ENCODE results near the gene METAP1D. TPM values are rescaled to one million over a fixed set of nuclear protein-coding genes. Genes with fewer than 3 reads are reported as not detected.

METAP1D gene
- polyA plus RNA-seq, 3 donors = 10.9 to 22.3 (median 21.9) TPM

DNA sequence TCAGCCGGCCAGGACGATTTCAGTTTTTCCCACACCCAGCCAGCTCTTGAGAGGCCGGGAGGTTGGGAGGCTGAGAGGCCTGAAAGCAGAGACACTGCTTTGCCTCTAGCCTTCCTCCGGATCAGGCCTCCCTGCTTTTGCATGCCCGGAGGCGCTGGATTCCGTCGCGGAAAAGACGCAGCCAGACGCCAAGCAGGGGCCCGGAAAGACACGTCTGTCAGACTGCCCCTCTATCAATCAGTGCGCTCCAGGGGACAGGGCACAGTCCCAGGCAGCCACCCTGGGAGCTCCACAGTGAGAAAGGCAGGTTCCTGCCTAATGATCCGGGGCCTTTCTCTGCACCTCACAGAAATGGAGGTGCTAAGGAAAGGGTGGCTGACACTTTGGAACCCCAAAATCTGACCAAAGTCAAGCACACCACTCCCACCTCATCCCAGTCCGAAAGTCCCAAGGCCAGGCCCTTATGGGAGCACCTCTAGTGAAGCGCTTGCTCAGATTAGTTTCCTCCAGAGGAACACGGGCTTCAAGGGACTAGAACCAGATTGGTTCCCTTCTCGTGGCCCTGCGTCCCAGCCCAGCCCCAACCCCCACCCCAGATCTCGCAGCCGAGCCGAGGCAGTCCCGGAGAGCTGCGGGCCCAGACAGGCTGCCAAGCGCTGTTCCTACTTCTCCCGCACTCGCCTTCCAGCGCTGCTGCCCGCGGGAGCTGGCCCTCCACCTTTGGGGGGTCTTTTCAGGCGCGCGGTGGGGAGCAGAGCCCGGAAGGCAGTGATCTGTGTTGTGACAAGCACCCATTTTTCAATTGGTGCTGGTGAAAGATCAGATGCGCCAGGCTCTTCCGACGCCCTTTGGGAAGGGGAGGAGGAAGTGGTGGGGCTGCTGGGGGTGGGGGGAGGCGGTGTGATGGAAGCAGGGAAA lies 90.5 kb downstream of the METAP1D start:
- DNase-seq = no peak

DNA sequence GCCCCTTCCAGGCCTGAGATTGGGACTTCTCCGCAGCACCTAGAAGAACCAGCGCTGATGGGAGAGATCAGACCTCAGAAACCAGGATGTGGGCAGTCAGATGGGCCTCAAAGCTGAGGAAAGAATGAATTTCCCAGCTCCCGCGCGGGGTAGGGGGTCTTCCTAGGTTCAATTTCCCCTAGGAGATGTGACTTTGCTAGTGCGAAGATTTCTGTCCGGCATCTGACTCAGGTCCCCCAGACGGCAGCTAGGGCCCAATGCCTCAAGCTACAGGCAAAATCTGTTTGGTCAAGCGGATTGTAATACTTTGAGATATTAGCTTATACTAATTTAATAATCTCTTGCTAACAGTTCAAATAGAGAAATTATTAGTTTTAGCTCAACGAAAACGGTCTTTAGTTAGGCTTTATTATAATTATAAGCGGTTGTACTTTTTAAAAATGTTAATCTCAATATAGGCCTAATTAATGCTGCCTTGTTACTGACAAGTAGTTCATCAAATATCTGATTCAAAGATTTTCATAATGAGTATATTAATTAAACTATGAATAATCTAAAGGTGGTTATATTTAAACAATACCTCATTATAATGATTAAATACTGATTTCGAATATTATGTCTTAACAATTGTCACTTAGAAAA lies 91.4 kb downstream of the METAP1D start:
- DNase-seq = no peak

DNA sequence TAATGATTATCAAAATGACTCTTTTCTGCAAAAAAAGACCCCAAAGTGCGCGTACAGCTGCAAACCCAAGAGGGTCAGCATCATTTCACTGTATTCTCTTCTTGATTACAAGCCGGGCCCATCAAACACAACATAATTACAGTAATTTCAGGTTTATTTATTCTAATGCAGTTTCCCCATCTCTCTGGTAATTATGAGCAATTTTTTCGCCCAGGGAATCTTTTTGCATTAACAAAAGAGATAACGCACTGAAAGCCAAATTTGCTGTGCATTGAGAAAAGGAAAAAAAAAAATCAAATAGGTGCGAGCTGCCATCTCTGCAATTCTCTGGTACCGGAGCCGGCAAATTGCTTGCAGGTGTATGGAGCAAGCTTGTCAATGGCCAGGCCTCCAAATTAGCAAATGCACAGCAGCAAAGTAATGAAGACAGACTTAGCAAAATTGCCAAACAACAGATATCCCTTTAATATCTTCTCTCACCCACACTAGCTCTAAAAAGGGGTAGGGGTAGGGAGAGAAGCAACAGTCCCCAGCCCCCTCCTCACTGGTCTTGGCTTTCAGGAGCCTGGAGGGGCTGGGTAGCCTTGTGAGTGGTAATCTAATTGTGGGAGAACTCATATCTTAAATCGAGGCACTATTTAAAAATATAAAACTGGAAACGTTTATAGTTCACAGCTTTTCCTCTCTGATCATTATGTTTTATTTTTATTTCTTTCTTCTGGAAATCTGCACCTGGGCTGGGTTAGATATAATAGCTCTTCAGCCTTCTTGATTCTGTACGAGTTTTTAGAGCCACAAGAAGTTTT lies 92.2 kb downstream of the METAP1D start:
- no peak for DNase-seq

DNA sequence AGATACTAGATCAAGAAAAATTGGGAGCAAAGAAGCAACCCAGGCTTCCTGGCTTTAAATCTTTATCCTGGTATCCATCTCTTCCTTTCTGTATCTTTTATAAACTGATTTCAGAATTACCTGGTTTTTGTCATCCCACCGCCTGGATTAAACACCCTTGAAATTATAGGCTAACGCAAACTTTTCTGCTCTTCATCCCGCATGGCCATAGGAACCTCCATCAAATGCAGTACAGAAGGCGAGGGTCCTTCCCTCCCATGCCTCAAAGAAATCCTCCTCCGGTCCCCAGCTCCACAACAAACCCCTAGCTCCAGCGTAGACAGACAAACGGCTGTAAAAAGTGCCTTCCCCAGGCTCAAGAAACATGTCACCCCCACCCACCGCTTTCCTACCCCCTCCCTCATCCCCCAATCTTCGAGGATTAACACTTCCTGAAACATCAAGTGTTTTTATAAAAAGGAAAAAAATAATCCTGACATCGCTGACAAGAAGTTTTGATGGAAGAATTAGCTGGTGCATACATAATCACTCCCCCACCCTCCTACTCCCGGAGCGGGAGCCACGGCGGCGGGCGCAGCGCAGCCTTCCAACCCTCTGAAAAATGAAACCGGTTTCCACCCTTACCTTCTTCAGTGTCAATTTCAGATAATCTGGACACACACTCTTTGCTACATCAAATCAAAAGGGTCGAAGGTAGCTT lies 93.1 kb downstream of the METAP1D start:
- no peak for DNase-seq

DNA sequence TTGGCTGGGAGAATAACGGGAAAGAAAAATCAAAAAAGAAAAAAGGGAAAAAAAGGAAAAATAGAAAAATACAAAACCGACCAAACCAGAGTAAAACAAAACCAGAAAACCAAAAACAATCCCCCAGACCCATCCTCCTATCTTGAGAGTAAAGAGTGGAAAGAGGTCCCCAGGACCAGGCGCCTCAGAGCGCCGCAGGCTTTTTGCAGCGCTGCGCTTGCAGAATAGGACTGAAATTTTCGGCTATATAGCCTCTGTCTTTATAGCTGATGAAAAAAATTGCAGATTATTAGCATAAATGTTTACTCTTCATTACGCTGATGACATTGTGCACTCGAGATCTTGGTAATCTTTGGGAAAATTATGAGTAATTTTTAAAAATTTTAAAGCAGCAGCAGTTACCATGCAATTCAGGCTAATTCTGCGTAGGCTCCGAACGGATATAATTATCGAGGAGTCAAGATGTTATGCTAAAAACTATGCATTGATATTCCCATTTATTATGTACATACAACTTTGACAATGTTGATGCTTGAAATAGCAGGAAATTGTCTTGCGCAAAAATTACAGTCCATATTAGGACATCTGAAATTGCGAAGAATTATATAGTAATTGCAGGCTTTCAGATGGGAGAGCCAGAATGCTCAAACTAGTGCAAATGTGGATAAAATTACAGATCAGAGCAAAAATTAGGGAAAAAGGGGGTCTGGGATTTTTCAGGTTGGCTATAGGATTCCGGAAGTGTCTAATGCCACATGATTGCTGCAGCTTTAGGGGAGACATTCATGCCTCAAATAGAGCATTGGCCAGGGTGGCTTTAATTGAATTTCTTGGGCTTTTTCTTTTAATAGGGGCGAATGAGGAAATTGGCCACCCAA lies 93.9 kb downstream of the METAP1D start:
- DNase-seq = no peak

DNA sequence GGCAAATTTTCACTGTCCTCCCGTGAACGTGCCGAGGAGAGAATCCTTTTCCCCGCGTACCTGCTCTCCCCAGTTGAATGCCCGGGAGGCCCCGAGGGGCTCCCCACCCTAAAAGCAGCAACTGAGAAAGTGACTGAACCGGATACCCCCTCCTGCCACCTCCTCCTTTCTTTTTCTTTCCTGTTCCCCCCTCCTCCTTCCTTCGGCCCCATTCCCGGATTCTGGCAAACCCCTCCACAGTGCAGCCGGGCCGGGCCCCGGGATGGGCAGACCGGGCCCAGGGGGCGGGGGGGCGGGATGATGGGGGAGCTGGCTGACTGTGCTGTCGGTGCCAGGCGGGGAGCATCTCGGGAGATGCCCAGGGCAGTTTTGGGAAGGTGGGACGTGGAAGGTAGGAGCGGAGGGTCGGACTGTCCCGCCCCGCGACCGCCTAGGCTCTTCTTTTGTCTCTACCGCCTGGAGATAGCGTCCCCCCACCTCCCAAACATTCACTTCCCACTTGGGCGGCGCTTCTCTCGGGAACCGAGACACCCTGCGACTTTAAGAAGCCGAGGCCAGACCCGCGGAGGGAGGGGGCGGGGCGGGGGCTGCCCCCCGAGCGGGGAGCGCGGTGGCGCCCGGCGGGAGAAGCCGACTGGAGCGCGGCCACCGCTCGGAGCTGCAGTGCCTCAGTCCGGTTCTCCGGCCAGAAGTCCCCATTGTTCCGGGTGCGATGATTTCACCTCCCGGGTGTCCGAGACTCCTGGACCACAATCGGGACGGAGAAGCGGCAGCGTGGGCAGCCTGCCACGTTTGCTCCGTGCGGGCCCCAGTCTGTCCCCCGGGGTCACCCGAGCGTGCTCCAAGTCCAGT lies 94.8 kb downstream of the METAP1D start:
- DNase-seq = no peak

DNA sequence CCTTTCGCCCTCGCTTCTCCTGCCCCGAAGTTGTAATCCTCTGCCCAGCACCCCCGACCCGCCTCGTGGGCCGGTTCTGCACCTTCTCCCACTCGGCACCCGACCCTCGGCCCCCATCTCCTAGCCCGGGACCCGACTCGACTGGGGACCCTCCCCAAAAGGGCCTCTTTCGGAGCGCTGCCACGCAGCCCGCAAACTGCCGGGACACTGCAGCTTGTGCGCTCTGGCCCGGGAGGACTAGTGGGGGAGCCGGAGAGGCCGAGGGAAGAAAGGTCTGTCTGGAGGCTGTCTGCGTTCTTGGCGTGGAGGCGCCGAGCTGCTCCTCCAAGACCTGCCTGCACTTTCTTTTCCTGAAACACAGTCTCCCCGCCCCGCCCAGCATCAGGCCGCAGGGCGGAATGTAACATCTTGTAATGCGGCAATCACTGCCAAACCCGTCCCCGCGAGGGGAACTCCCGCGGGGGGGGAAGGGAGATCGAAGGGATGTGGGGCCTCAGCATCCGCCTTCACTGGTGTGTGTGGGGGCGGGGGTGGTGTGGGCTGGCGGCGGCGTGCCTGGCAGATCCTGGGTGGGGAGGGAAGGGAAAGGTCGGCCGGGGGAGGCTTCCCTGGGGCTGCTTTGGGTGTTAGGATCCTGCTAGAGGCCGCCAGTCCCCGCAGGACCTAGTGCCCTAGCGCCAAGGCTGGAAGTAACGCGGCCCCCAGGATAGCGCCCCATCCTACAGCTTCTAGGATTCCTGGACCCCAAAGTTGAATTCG lies 95.6 kb downstream of the METAP1D start:
- DNase-seq = no peak

DNA sequence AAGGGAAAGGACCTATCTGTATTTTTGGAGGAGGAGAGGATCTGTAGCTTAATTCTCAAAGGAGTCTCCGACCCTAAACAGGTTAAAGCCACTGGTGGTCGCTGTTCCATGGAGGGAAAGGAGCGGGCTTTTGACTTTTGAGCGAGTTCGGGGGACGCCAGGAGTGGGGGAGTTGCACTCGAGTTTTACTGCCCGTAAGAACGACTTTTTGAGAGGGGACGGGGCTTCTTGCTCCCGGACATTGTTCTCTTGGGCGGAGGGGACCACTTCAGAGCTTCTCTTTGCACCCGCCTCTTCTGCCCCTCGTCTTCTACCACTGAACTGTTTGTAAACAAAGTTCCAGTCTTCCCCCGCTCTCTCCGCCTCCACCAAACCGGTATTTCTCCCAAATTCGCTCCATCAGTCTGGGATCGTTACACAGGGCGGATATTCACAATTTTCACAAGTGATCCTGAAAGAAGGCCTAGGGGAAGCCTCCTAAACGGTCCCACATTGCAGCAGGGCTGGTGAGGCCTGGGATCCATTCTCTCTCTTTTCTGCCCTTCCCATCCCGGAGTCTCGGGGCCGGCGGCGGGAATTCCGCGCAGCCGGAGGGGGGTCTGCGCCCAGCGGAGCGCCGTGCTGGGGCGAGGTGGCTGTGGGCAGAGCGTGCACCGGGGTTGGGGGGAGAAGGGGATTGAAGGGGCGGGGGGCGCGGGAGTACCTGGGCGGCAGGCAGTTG lies 96.3 kb downstream of the METAP1D start:
- DNase-seq = no peak

DNA sequence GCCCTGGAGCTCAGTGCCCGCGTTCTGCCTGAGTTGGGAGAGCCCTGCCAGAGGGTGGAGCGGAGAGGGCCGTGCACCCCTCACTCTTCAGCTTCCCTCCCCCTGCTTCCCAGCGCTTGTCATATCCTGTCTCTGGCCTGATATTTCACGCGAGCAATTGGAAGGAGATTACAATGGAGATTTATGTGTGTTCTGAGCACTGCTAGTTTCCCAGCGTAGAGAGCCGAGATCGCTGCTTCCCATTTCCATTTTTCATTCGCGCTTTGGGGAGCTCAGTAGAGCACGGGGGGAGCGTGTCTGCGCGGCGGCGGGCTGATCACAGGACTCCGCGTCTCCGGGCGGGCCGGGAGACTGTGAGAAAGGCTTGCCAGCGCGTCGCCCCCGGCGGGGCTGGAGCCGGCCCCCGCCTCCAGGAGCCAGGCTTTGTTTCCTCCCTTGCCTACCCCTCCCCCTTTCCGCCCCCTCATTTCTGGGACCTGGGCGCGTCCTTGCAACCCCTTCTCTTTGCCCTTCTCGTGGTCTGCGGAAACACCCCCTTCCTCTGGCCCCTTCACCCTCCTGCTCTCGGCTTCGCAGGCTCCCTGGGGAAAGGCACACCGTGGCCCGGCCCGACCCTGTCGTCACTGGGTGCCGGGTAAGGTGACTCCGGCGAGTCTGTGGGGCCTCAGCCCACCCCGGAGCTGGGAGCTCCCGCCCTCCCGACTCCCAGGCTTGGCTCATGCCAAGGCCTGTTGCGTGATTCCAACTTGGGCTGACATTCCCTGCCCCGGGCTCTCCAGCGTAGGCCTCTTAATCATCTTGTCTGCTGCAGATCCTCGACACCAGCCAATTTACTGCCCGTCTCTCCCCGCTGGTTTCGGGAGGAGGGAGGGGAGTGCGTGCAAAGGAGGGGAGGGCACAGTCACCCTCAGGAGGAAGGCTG lies 97.1 kb downstream of the METAP1D start:
- DNase-seq = no peak

DNA sequence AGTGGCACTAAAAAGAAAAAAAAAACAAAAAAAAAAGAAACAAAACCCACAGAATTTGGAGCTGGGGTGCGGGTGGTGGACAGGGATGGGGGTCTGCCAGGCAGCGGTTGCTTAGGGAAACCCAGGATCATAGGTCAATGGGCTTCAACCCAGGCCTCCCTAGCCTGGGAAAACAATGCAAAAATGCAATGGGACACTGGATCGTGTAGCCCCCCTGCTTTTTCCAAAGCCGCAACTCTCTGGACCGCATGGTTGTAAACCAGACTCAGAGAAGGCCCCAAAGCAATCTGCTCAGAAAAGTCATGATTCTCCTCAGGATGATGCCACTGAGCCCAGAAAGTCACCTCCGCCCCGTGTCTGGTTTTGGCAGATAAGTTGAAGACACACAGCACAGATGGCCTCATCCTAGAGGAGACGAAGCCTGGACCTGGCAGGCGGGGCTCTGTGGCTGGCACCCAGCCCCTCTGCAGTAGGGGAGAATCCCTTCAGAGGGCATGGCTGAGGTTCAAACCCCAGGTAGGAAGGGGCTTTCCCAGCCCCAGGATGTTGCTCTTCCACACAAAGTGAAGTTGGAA lies 97.9 kb downstream of the METAP1D start:
- DNase-seq = no peak

DNA sequence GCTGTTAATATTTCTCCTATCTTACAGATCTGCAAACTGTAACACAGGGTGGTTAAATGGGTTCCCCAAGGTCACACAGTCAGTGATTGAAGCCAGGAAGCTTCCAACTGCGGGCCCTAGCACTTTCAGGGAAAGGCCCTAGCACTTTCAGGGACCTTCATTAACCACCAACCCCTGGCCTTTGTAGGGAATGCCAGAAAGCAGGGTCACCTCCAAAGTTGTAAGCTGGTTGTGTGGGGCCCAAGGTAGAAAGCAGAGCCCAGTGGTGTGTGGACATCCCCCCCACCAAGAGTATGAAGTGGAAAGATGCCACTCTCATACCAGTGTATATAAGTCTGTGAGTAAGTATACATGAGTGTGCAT lies 98.5 kb downstream of the METAP1D start:
- DNase-seq = no peak

DNA sequence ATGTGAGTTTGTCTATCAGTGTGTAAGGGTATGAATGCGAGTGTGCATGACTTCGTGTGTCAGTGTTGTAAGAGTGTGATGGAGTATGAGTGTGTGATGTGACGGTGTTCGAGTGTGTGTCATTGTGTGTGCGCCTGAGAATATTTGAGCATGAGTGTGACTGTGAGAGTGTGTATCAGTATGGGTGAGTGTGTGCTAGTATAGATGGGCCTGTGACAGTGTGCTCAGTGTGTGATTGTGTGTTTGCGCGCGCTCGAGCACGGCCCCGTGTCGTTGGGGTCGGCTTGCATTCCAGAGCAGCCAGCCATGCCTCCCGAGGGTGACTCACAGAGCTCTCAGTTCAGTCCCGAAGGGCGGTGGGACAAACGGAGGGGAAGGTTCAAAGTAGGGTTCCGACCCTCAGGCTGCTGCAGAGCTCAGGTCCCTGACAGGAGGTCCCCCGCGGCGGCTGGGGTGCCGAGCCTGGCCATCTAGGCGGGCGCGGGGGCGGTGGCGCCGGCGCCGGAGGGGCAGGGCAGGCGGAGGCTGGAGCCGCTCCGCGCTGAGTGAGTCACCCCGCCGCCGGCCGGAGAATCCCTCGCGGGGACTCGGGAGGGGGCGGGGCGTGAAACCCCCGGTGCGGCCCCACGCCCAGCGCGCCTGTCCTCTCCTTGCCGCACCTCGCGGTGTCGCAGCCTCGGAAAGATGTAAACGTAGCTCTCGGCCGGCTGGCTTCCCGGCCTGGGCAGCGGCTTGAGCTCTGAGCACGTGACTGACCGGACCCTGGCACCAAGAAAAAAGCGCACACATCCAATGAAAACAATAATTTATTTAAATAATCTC lies 99.1 kb downstream of the METAP1D start:
- DNase-seq = no peak

DNA sequence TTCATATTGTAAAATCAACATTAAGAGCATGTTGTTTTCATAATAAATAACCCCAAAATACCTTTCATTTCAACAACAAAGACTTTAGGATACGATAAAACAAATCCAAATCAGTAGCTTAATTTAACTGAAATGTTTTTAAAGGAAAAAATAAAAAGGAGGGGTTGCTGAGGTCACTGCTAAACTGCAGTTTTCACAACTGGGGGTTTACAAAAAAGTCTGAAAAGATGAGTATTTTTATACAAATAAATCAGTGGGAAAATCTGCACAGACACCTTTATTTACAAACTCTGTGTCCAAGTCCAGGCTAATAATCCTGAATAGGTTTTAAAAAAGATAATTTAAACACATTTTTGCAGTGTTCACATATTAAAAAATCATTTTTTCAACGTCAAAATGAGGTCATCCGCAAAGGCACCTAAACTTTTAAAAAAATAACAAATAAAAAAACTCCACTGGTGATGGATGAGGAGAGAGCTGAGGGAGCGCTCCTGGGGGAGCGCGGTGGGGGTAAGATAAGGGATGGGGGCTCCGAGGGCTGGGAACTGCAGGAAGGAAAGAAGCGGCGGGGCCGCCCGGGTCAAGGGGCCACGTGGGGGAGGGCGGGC lies 99.8 kb downstream of the METAP1D start:
- no peak for DNase-seq

DNA sequence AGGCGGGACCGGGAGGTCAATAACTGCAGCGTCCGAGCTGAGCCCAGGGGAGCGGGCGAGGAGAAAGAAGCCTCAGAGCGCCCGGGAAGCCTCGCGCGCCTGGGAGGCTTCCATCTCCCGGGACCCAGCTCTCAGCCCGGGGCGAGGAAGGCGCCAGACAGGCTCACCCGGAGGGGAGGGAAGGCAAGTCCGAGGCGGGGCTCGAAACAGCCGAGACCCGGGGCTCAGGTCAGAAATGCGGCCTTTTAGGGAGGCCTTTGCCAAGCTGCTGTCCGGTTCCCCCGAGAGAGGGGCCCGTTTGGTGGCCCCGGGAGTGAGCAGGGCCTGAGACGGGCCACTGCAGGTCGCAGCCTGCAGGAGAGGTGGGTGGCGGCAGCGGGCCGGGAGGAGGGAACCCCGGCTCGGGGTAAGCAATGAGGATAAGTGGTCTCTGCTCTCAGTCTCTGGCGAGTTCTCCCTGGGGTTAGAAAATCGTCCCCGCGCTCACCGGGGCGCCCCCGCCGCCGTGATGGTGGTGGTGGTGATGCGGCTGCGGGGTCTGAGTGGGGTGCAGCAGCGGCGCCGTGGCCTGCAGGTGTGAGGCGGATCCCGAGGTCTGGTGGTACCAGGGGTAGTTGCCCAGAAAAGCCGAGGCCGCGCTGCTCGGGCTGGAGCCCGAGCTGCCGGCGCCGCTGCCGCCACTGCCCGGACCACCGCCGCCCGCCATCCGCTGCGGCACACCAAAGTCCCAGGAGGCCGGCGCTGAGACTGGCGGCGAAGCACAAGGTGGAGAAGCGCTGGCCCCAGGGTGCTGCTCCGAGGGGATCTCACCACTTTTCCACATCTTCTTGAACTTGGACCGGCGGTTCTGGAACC lies 100.6 kb downstream of the METAP1D start:
- DNase-seq = no peak

Measured in renal pelvis (tissue), 4 donors.